ENCODE measurements around the gene TBC1D10B.

The TBC1D10B gene

GRCh38 chr16:30357715-30358576, 12.3 kb downstream of the TBC1D10B start:
- no peak for DNase-seq (ENCODE audit: insufficient read length)
- no peak for FAIRE-seq
- TF ChIP-seq POLR2AphosphoS5 (IDR thresholded peaks at IDR 0.05; ENCODE audit: low read depth, low read length) (no peak), TAF1 (IDR thresholded peaks at IDR 0.05; ENCODE audit: borderline replicate concordance, low read depth, low read length) (no peak), POLR2A (IDR thresholded peaks at IDR 0.05; ENCODE audit: low read depth, low read length) (no peak)

- DNase-seq (ENCODE audit: insufficient read length) (no peak), FAIRE-seq (no peak)
- TF ChIP-seq POLR2AphosphoS5 (IDR thresholded peaks at IDR 0.05; ENCODE audit: low read depth, low read length) (no peak), POLR2A (IDR thresholded peaks at IDR 0.05; ENCODE audit: low read depth, low read length) (no peak), TAF1 (IDR thresholded peaks at IDR 0.05; ENCODE audit: borderline replicate concordance, low read depth, low read length) (no peak)
Measured at GRCh38 chr16:30357085-30357714, 13.1 kb downstream of the TBC1D10B start.

- TF ChIP-seq POLR2A (IDR thresholded peaks at IDR 0.05; ENCODE audit: low read depth, low read length), result no peak
- no peak for TF ChIP-seq POLR2AphosphoS5 (IDR thresholded peaks at IDR 0.05; ENCODE audit: low read depth, low read length)
- TF ChIP-seq TAF1 (IDR thresholded peaks at IDR 0.05; ENCODE audit: borderline replicate concordance, low read depth, low read length), result no peak
- no peak for DNase-seq (ENCODE audit: insufficient read length)
- no peak for FAIRE-seq
Measured at GRCh38 chr16:30356401-30357084, 13.8 kb downstream of the TBC1D10B start.

- TF ChIP-seq TAF1 (IDR thresholded peaks at IDR 0.05; ENCODE audit: borderline replicate concordance, low read depth, low read length) (no peak), POLR2A (IDR thresholded peaks at IDR 0.05; ENCODE audit: low read depth, low read length) (no peak; the same call in 1 of the 2 replicates), POLR2AphosphoS5 (IDR thresholded peaks at IDR 0.05; ENCODE audit: low read depth, low read length) (no peak)
- DNase-seq (ENCODE audit: insufficient read length) (no peak), FAIRE-seq (peak; percentile 66)
Measured at GRCh38 chr16:30355954-30356308, 14.4 kb downstream of the TBC1D10B start.

GRCh38 chr16:30355144-30355953, 14.9 kb downstream of the TBC1D10B start, which contains the start of gene CD2BP2:
TSS of gene CD2BP2 (minus strand) at chr16:30355308. CDS start at chr16:30354681, 627 bp downstream.
- TF ChIP-seq TAF1 (IDR thresholded peaks at IDR 0.05; ENCODE audit: borderline replicate concordance, low read depth, low read length) (peak; percentile 96), POLR2A (IDR thresholded peaks at IDR 0.05; ENCODE audit: low read depth, low read length) (peak; percentile 23), POLR2AphosphoS5 (IDR thresholded peaks at IDR 0.05; ENCODE audit: low read depth, low read length) (peak; percentile 51; the same call in 1 of the 2 replicates)
- peak; percentile 98 for FAIRE-seq
- DNase-seq (ENCODE audit: insufficient read length), result peak; percentile 91

- no peak for TF ChIP-seq POLR2A (IDR thresholded peaks at IDR 0.05; ENCODE audit: low read depth, low read length)
- TF ChIP-seq TAF1 (IDR thresholded peaks at IDR 0.05; ENCODE audit: borderline replicate concordance, low read depth, low read length), result no peak
- TF ChIP-seq POLR2AphosphoS5 (IDR thresholded peaks at IDR 0.05; ENCODE audit: low read depth, low read length), result no peak
- DNase-seq (ENCODE audit: insufficient read length) (no peak), FAIRE-seq (peak; percentile 17)
Measured at GRCh38 chr16:30354423-30355143, 15.7 kb downstream of the TBC1D10B start.

- no peak for FAIRE-seq
- no peak for TF ChIP-seq POLR2AphosphoS5 (IDR thresholded peaks at IDR 0.05; ENCODE audit: low read depth, low read length)
Measured at GRCh38 chr16:30353438-30354129, 16.7 kb downstream of the TBC1D10B start.

GRCh38 chr16:30352488-30353401, 17.5 kb downstream of the TBC1D10B start:
- no peak for DNase-seq (ENCODE audit: insufficient read length)
- no peak for FAIRE-seq

More at GRCh38 chr16:30353438-30354129, 16.7 kb downstream of the TBC1D10B start:
- DNase-seq (ENCODE audit: insufficient read length), result no peak

More at GRCh38 chr16:30352488-30353401, 17.5 kb downstream of the TBC1D10B start:
- no peak for TF ChIP-seq TAF1 (IDR thresholded peaks at IDR 0.05; ENCODE audit: borderline replicate concordance, low read depth, low read length)
- no peak for TF ChIP-seq POLR2AphosphoS5 (IDR thresholded peaks at IDR 0.05; ENCODE audit: low read depth, low read length)
- no peak for TF ChIP-seq POLR2A (IDR thresholded peaks at IDR 0.05; ENCODE audit: low read depth, low read length)

All from GM12892 (cell line).